A549 (cell line): ENCODE data around the gene CDHR1.

Source experiments
- CEBPB ChIP-seq, 2 experiments: fragments of >200 bp in 1 of 2; sonication (Bioruptor Twin) in 1 of 2; formaldehyde crosslinking in 1 of 2; IDR thresholded peaks; 2 replicates each; pipeline ENCODE4 v1.6.1; 2012 to 2016
- POLR2A ChIP-seq: IDR thresholded peaks from 2 replicates; pipeline ENCODE4 v1.6.1; 2012; ENCODE audit warnings: mild to moderate bottlenecking, low read length
- RAD21 ChIP-seq, 2 experiments: fragments of >200 bp in 1 of 2; sonication (Bioruptor Twin) in 1 of 2; formaldehyde crosslinking in 1 of 2; IDR thresholded peaks in 1 of 2; conservative IDR thresholded peaks in 1 of 2; 2 replicates in 1 of 2; 3 replicates in 1 of 2; pipeline ENCODE4 v1.6.1; 2012 to 2018; ENCODE audit warnings: inconsistent platforms in 1 of 2
- SREBF2 ChIP-seq: fragments of 450-650 bp; IDR thresholded peaks from 2 replicates; pipeline ENCODE4 v1.6.1; 2014; ENCODE audit warnings: mild to moderate bottlenecking, moderate library complexity
- TF ChIP-seq, protein P1 (sequence below): fragments of 200-600 bp; sonication (generic); IDR thresholded peaks from 2 replicates; pipeline ENCODE4 v1.6.1; 2016; ENCODE audit warnings: antibody characterized with exemption, mild to moderate bottlenecking, moderate library complexity
- TF ChIP-seq, protein P2 (sequence below): fragments of >200 bp; sonication (Bioruptor Twin); formaldehyde crosslinking; IDR thresholded peaks from 3 replicates; pipeline ENCODE4 v1.5.1; 2016
- TF ChIP-seq, protein P3 (sequence below): fragments of 450-650 bp; IDR thresholded peaks from 2 replicates; pipeline ENCODE4 v1.6.1; 2014; ENCODE audit warnings: antibody characterized with exemption

DNA sequence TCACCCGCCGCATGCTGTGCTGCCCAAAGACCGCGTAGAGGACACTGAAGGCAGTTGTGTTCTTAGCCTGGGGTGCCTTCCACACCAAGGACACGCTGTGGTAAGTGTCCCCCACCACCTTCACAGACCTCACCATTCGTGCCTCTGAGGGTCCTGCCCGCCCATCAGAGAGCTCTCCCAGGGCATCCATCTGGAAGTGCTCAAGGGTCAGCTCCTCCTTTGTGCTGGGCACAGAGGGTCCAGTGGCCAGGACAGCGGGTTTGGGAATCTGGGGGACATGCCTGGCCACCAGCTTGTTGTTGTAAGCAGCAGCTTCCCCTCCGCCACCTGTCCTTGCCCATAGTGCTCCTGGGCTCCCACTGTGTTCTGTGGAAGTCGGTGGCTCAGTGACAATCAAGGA, 38.0 kb downstream of the CDHR1 start:
- TF ChIP-seq, protein P1, sequence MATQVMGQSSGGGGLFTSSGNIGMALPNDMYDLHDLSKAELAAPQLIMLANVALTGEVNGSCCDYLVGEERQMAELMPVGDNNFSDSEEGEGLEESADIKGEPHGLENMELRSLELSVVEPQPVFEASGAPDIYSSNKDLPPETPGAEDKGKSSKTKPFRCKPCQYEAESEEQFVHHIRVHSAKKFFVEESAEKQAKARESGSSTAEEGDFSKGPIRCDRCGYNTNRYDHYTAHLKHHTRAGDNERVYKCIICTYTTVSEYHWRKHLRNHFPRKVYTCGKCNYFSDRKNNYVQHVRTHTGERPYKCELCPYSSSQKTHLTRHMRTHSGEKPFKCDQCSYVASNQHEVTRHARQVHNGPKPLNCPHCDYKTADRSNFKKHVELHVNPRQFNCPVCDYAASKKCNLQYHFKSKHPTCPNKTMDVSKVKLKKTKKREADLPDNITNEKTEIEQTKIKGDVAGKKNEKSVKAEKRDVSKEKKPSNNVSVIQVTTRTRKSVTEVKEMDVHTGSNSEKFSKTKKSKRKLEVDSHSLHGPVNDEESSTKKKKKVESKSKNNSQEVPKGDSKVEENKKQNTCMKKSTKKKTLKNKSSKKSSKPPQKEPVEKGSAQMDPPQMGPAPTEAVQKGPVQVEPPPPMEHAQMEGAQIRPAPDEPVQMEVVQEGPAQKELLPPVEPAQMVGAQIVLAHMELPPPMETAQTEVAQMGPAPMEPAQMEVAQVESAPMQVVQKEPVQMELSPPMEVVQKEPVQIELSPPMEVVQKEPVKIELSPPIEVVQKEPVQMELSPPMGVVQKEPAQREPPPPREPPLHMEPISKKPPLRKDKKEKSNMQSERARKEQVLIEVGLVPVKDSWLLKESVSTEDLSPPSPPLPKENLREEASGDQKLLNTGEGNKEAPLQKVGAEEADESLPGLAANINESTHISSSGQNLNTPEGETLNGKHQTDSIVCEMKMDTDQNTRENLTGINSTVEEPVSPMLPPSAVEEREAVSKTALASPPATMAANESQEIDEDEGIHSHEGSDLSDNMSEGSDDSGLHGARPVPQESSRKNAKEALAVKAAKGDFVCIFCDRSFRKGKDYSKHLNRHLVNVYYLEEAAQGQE = no peak
- TF ChIP-seq RAD21 (conservative IDR thresholded peaks at IDR 0.05 in 1 of 2, IDR thresholded peaks at IDR 0.05 in 1 of 2) (no peak), POLR2A (no peak), CEBPB (IDR thresholded peaks at IDR 0.05) (no peak), SREBF2 (no peak)
- TF ChIP-seq, protein P2, sequence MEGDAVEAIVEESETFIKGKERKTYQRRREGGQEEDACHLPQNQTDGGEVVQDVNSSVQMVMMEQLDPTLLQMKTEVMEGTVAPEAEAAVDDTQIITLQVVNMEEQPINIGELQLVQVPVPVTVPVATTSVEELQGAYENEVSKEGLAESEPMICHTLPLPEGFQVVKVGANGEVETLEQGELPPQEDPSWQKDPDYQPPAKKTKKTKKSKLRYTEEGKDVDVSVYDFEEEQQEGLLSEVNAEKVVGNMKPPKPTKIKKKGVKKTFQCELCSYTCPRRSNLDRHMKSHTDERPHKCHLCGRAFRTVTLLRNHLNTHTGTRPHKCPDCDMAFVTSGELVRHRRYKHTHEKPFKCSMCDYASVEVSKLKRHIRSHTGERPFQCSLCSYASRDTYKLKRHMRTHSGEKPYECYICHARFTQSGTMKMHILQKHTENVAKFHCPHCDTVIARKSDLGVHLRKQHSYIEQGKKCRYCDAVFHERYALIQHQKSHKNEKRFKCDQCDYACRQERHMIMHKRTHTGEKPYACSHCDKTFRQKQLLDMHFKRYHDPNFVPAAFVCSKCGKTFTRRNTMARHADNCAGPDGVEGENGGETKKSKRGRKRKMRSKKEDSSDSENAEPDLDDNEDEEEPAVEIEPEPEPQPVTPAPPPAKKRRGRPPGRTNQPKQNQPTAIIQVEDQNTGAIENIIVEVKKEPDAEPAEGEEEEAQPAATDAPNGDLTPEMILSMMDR = no peak
- TF ChIP-seq, protein P3, sequence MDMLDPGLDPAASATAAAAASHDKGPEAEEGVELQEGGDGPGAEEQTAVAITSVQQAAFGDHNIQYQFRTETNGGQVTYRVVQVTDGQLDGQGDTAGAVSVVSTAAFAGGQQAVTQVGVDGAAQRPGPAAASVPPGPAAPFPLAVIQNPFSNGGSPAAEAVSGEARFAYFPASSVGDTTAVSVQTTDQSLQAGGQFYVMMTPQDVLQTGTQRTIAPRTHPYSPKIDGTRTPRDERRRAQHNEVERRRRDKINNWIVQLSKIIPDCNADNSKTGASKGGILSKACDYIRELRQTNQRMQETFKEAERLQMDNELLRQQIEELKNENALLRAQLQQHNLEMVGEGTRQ = no peak
